ENCODE data around the gene RASSF8.

The RASSF8 gene

GRCh38 chr12:26014085-26014484 lies 55.6 kb downstream of the RASSF8 start:
- no peaks in the 10 kb centered on the region for H3K27me3 ChIP-seq (ENCODE audit: low read depth, low read length)
- no peaks in the 10 kb centered on the region for H3K36me3 ChIP-seq (ENCODE audit: control insufficient read depth in 1 of 2, insufficient read depth in 2 of 2, low read length in 2 of 2)
- no peak overlapping the region for H3K4me3 ChIP-seq (ENCODE audit: low read depth in 1 of 2, low read length in 2 of 2)
- H3K27ac ChIP-seq (ENCODE audit: low read length) = peak overlapping the region; percentile 28
- peaks cover 5 to 23% of the 10 kb centered on the region in 2 donors for H3K4me1 ChIP-seq (ENCODE audit: control insufficient read depth in 1 of 2, insufficient read depth in 2 of 2, low read length in 2 of 2)
- H3K9me3 ChIP-seq (ENCODE audit: control insufficient read depth in 1 of 2, low read length in 2 of 2) = no peaks in the 10 kb centered on the region

GRCh38 chr12:26016516-26016915 lies 58.0 kb downstream of the RASSF8 start:
- peaks cover 5 to 14% of the 10 kb centered on the region in 2 donors for H3K4me1 ChIP-seq (ENCODE audit: control insufficient read depth in 1 of 2, insufficient read depth in 2 of 2, low read length in 2 of 2)

DNA sequence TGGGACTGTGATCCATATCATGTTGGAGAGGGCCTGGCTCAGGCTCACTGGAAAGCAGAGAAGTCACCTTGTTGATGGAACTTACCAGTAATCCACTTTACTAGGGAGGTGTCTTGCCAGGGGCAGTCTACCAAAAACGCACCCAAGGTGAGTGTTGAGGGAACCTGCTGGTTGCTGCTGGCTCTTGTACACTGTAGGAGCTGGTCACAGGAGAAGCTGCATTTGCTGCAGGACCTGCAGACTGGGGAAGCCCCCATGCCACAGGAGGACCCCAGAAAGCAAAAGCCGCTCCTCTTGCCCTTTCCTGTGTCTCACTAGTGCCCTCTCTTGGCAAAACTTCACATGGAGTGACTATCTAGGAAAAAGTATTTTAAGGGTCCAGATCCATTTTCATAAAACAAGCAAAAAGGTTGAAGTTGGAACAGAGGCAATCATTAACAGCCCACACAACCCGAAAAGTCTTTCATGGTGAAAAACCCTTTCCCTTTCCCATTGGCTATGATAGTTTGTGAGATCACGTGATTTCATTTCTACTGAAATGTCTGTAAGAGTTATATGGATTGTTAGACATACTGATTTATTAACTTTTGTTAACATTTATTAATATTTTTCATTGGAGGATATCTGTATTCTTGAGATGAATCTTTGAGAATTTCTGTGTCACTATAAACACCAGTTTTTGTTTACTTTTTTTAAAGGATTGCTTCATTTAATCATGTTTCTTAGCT lies 59.2 kb downstream of the RASSF8 start:
- H3K27ac ChIP-seq (ENCODE audit: low read length) = no peak overlapping the region
- no peaks in the 10 kb centered on the region for H3K27me3 ChIP-seq (ENCODE audit: low read depth, low read length)
- peaks cover 0 to 22% of the 10 kb centered on the region in 2 donors for H3K4me1 ChIP-seq (ENCODE audit: control insufficient read depth in 1 of 2, insufficient read depth in 2 of 2, low read length in 2 of 2)
- H3K4me3 ChIP-seq (ENCODE audit: low read depth in 1 of 2, low read length in 2 of 2) = no peak overlapping the region
- H3K9me3 ChIP-seq (ENCODE audit: control insufficient read depth in 1 of 2, low read length in 2 of 2) = no peaks in the 10 kb centered on the region
- H3K36me3 ChIP-seq (ENCODE audit: control insufficient read depth in 1 of 2, insufficient read depth in 2 of 2, low read length in 2 of 2) = no peaks in the 10 kb centered on the region

More at GRCh38 chr12:26016516-26016915, 58.0 kb downstream of the RASSF8 start:
- Histone ChIP-seq H3K9me3 (ENCODE audit: control insufficient read depth in 1 of 2, low read length in 2 of 2) (no peaks in the 10 kb centered on the region), H3K36me3 (ENCODE audit: control insufficient read depth in 1 of 2, insufficient read depth in 2 of 2, low read length in 2 of 2) (no peaks in the 10 kb centered on the region), H3K27ac (ENCODE audit: low read length) (no peak overlapping the region), H3K27me3 (ENCODE audit: low read depth, low read length) (no peaks in the 10 kb centered on the region), H3K4me3 (ENCODE audit: low read depth in 1 of 2, low read length in 2 of 2) (no peak overlapping the region)

DNA sequence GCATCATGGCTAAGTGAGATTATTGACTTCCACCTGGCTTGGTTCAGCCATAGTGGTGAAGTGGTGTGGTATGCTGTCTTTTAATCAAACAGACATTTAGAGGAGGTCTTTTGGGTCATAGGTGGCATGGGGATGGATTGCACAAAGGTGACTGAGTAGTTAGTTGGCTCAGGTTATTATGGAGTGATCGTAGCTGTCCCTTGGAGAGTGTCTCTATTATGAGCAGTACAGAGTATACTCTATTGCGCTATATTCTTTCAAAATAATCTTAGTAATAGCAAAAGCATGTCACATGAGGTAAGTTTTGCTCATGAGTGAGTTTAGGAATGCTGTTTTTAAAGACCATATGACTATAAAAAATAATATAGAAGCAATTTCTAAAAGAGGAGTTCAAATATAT lies 60.4 kb downstream of the RASSF8 start:
- H3K4me1 ChIP-seq (ENCODE audit: control insufficient read depth in 1 of 2, insufficient read depth in 2 of 2, low read length in 2 of 2) = peaks cover 0 to 22% of the 10 kb centered on the region in 2 donors
- H3K36me3 ChIP-seq (ENCODE audit: control insufficient read depth in 1 of 2, insufficient read depth in 2 of 2, low read length in 2 of 2) = no peaks in the 10 kb centered on the region
- no peaks in the 10 kb centered on the region for H3K9me3 ChIP-seq (ENCODE audit: control insufficient read depth in 1 of 2, low read length in 2 of 2)
- H3K4me3 ChIP-seq (ENCODE audit: low read depth in 1 of 2, low read length in 2 of 2) = no peak overlapping the region
- no peaks in the 10 kb centered on the region for H3K27me3 ChIP-seq (ENCODE audit: low read depth, low read length)
- H3K27ac ChIP-seq (ENCODE audit: low read length) = no peak overlapping the region

DNA sequence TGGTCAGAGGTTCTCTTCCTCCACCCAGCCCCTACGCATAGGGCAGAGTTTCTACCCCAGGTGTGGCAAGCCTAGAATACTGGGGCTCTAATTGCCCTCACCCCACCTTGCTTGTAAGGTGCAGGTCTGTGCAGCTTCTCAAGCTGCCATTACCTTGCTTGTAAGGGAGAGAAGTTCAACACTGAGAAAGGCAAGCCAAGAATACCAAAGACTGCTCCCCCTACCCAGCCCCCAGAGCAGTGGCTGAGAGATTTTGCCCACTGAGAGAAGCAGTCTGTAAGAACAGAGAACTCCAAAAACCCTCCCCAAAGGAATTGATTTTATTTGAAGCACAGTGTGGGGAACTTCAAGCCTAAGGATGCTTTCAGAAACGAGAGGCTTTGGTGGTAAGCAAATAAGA lies 63.1 kb downstream of the RASSF8 start:
- Histone ChIP-seq H3K27me3 (ENCODE audit: low read depth, low read length) (no peaks in the 10 kb centered on the region), H3K9me3 (ENCODE audit: control insufficient read depth in 1 of 2, low read length in 2 of 2) (no peaks in the 10 kb centered on the region), H3K4me1 (ENCODE audit: control insufficient read depth in 1 of 2, insufficient read depth in 2 of 2, low read length in 2 of 2) (peaks cover 0 to 18% of the 10 kb centered on the region in 2 donors), H3K27ac (ENCODE audit: low read length) (no peak overlapping the region), H3K4me3 (ENCODE audit: low read depth in 1 of 2, low read length in 2 of 2) (no peak overlapping the region), H3K36me3 (ENCODE audit: control insufficient read depth in 1 of 2, insufficient read depth in 2 of 2, low read length in 2 of 2) (no peaks in the 10 kb centered on the region)

- Histone ChIP-seq H3K27me3 (ENCODE audit: low read depth, low read length) (no peaks in the 10 kb centered on the region), H3K9me3 (ENCODE audit: control insufficient read depth in 1 of 2, low read length in 2 of 2) (no peaks in the 10 kb centered on the region), H3K27ac (ENCODE audit: low read length) (no peak overlapping the region), H3K4me1 (ENCODE audit: control insufficient read depth in 1 of 2, insufficient read depth in 2 of 2, low read length in 2 of 2) (peaks cover 0 to 17% of the 10 kb centered on the region in 2 donors), H3K36me3 (ENCODE audit: control insufficient read depth in 1 of 2, insufficient read depth in 2 of 2, low read length in 2 of 2) (no peaks in the 10 kb centered on the region), H3K4me3 (ENCODE audit: low read depth in 1 of 2, low read length in 2 of 2) (no peak overlapping the region)
These were observed 63.6 kb downstream of the RASSF8 start for GRCh38 chr12:26022043-26022442.

DNA sequence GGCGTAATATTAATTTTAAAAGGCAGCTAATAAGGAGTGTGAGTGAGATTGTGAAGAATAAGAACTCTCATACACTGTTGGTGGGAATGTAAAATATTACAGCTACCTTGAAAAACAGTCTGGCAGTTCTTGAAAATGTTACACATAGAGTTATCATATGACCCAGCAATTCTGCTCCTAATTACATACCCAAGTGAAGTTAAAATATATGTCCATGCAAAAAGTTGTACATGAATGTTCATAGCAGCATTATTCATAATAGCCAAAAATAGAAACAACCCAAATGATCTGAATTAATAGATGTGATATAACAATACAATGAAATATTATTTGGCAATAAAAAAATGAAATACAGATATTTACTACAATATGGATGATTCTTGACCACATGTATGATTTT lies 68.2 kb downstream of the RASSF8 start:
- Histone ChIP-seq H3K4me1 (ENCODE audit: control insufficient read depth in 1 of 2, insufficient read depth in 2 of 2, low read length in 2 of 2) (peaks cover 0 to 28% of the 10 kb centered on the region in 2 donors), H3K36me3 (ENCODE audit: control insufficient read depth in 1 of 2, insufficient read depth in 2 of 2, low read length in 2 of 2) (no peaks in the 10 kb centered on the region), H3K9me3 (ENCODE audit: control insufficient read depth in 1 of 2, low read length in 2 of 2) (no peaks in the 10 kb centered on the region), H3K27ac (ENCODE audit: low read length) (no peak overlapping the region), H3K4me3 (ENCODE audit: low read depth in 1 of 2, low read length in 2 of 2) (no peak overlapping the region), H3K27me3 (ENCODE audit: low read depth, low read length) (no peaks in the 10 kb centered on the region)

GRCh38 chr12:26027401-26027800 lies 68.9 kb downstream of the RASSF8 start:
- Histone ChIP-seq H3K4me1 (ENCODE audit: control insufficient read depth in 1 of 2, insufficient read depth in 2 of 2, low read length in 2 of 2) (peaks cover 0 to 24% of the 10 kb centered on the region in 2 donors), H3K4me3 (ENCODE audit: low read depth in 1 of 2, low read length in 2 of 2) (no peak overlapping the region), H3K9me3 (ENCODE audit: control insufficient read depth in 1 of 2, low read length in 2 of 2) (no peaks in the 10 kb centered on the region), H3K27me3 (ENCODE audit: low read depth, low read length) (no peaks in the 10 kb centered on the region), H3K27ac (ENCODE audit: low read length) (no peak overlapping the region), H3K36me3 (ENCODE audit: control insufficient read depth in 1 of 2, insufficient read depth in 2 of 2, low read length in 2 of 2) (no peaks in the 10 kb centered on the region)

GRCh38 chr12:26028953-26029735 lies 70.7 kb downstream of the RASSF8 start:
- no peak overlapping the region for H3K27ac ChIP-seq (ENCODE audit: low read length)
- no peaks in the 10 kb centered on the region for H3K27me3 ChIP-seq (ENCODE audit: low read depth, low read length)
- peak overlapping the region in 1 of 2 donors; percentile 17 for H3K4me3 ChIP-seq (ENCODE audit: low read depth in 1 of 2, low read length in 2 of 2)
- H3K36me3 ChIP-seq (ENCODE audit: control insufficient read depth in 1 of 2, insufficient read depth in 2 of 2, low read length in 2 of 2) = no peaks in the 10 kb centered on the region
- peaks cover 0 to 36% of the 10 kb centered on the region in 2 donors for H3K4me1 ChIP-seq (ENCODE audit: control insufficient read depth in 1 of 2, insufficient read depth in 2 of 2, low read length in 2 of 2)
- H3K9me3 ChIP-seq (ENCODE audit: control insufficient read depth in 1 of 2, low read length in 2 of 2) = no peaks in the 10 kb centered on the region

DNA sequence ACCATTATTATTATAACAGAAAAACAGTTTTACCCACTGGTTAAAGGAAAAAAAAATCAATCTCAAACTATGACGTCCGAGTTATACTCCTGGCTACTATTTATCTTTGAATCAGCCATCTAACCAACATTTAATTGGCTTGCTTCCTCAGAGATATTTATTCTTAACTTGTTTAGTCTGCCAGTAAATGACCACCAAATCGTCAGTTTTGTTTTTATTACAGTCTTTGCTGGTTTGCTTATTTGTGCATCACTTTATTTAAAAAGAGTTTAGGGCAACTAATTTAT lies 71.2 kb downstream of the RASSF8 start:
- H3K27me3 ChIP-seq (ENCODE audit: low read depth, low read length) = no peaks in the 10 kb centered on the region
- H3K36me3 ChIP-seq (ENCODE audit: control insufficient read depth in 1 of 2, insufficient read depth in 2 of 2, low read length in 2 of 2) = no peaks in the 10 kb centered on the region
- H3K4me3 ChIP-seq (ENCODE audit: low read depth in 1 of 2, low read length in 2 of 2) = no peak overlapping the region
- H3K27ac ChIP-seq (ENCODE audit: low read length) = no peak overlapping the region
- no peaks in the 10 kb centered on the region for H3K9me3 ChIP-seq (ENCODE audit: control insufficient read depth in 1 of 2, low read length in 2 of 2)
- peaks cover 0 to 36% of the 10 kb centered on the region in 2 donors for H3K4me1 ChIP-seq (ENCODE audit: control insufficient read depth in 1 of 2, insufficient read depth in 2 of 2, low read length in 2 of 2)

- no peaks in the 10 kb centered on the region for H3K27me3 ChIP-seq (ENCODE audit: low read depth, low read length)
- no peaks in the 10 kb centered on the region for H3K36me3 ChIP-seq (ENCODE audit: control insufficient read depth in 1 of 2, insufficient read depth in 2 of 2, low read length in 2 of 2)
- H3K4me3 ChIP-seq (ENCODE audit: low read depth in 1 of 2, low read length in 2 of 2) = no peak overlapping the region
- peaks cover 0 to 36% of the 10 kb centered on the region in 2 donors for H3K4me1 ChIP-seq (ENCODE audit: control insufficient read depth in 1 of 2, insufficient read depth in 2 of 2, low read length in 2 of 2)
- H3K27ac ChIP-seq (ENCODE audit: low read length) = no peak overlapping the region
- no peaks in the 10 kb centered on the region for H3K9me3 ChIP-seq (ENCODE audit: control insufficient read depth in 1 of 2, low read length in 2 of 2)
These were observed 71.9 kb downstream of the RASSF8 start for GRCh38 chr12:26030371-26030770.

Data from muscle layer of duodenum (tissue), 2 donors.